ENCODE results near the gene HAND1.

Gene HAND1

DNA sequence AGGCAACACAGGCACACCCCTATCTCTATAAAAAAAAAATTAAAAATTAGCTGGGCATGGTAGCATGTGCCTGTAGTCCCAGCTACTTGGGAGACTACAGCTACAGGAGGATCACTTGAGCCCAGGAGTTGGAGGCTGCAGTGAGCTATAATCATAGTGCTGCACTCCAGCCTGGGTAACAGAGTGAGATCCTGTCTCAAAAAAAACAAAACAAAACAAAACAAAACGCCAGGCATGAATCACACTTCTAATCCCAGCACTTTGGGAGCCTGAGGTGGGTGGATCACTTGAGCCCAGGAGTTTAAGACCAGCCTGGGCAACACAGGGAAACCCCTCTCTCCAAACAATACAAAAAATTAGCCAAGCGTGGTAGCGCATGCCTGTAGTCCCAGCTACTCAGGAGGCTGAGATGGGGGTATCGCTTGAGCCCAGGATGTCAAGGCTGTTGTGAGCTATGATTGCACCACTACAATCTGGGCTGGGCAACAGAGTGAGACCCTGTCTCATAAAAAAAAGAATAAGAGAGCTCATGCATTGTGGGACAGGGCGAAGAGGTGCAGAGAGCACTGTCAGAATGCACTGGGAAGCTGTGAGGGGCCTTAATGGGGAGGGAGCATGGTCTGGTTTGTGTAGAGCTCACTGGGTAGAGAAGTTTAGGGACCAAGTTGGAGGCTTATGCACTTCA, 40.6 kb downstream of the HAND1 start:
- ChIA-PET CTCF (interaction anchor here (0.6 to 1.7 kb wide), 2 partner anchors 26 to 241 kb away, joined by 3 to 4 read pairs; no protein-coding TSS in a partner anchor), POLR2A (ENCODE audit: low non-redundant PET) (no interaction called here)
- TF ChIP-seq CTCF (conservative IDR thresholded peaks at IDR 0.05; ENCODE audit: low read depth): no peak
- H3K27ac ChIP-seq: peak overlapping the region; percentile 21
- no peak for DNase-seq (ENCODE audit: low spot score)

DNA sequence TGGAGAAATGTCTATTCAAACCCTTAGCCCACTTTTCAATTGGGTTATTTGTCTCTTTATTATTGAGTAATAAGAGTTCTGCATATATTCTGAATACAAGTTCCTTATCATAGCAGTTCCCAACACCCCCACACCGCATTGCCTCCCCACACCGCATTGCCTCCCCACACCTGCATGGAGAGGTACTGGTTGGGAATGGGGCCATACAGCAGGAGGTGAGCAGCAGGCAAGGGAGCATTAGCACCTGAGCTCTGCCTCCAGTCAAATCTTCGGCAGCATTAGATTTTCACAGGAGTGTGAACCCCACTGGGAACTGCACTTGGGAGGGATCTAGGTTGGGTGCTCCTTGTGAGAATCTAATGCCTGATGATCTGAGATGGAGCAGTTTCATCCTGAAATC, 42.8 kb downstream of the HAND1 start:
- CTCF ChIA-PET: no interaction called here
- no peak overlapping the region for H3K27ac ChIP-seq
- TF ChIP-seq CTCF (conservative IDR thresholded peaks at IDR 0.05; ENCODE audit: low read depth): no peak
- DNase-seq (ENCODE audit: low spot score): no peak
- POLR2A ChIA-PET (ENCODE audit: low non-redundant PET): no interaction called here

- no peak for DNase-seq (ENCODE audit: low spot score)
- CTCF ChIA-PET: interaction anchor here (1.2 kb wide), 1 partner anchor 25 kb away, joined by 4 read pairs; no protein-coding TSS in a partner anchor
- POLR2A ChIA-PET (ENCODE audit: low non-redundant PET): no interaction called here
- no peak for TF ChIP-seq CTCF (conservative IDR thresholded peaks at IDR 0.05; ENCODE audit: low read depth)
- H3K27ac ChIP-seq: peak overlapping the region; percentile 8; the same call in 1 of the 2 replicates
Observed at GRCh38 chr5:154430961-154431630, 46.9 kb downstream of the HAND1 start.

- H3K27ac ChIP-seq: peak overlapping the region; percentile 8; the same call in 1 of the 2 replicates
- no peak for TF ChIP-seq CTCF (conservative IDR thresholded peaks at IDR 0.05; ENCODE audit: low read depth)
- DNase-seq (ENCODE audit: low spot score): no peak
- ChIA-PET CTCF (interaction anchor here (1.2 kb wide), 1 partner anchor 25 kb away, joined by 4 read pairs; no protein-coding TSS in a partner anchor), POLR2A (ENCODE audit: low non-redundant PET) (no interaction called here)
Observed at GRCh38 chr5:154430466-154430865, 47.6 kb downstream of the HAND1 start.

- POLR2A ChIA-PET (ENCODE audit: low non-redundant PET): no interaction called here
- no peak for DNase-seq (ENCODE audit: low spot score)
- H3K27ac ChIP-seq: no peak overlapping the region
- TF ChIP-seq CTCF (conservative IDR thresholded peaks at IDR 0.05; ENCODE audit: low read depth): no peak
- CTCF ChIA-PET: no interaction called here
Observed at GRCh38 chr5:154429341-154429740, 48.7 kb downstream of the HAND1 start.

GRCh38 chr5:154428208-154428607, 49.8 kb downstream of the HAND1 start:
- POLR2A ChIA-PET (ENCODE audit: low non-redundant PET): no interaction called here
- no peak for DNase-seq (ENCODE audit: low spot score)
- CTCF ChIA-PET: no interaction called here
- no peak overlapping the region for H3K27ac ChIP-seq
- no peak for TF ChIP-seq CTCF (conservative IDR thresholded peaks at IDR 0.05; ENCODE audit: low read depth)

Measured in RWPE1 (cell line).